IPS-15b (cell line): ENCODE results near the gene GMDS.

ENCODE experiments used
- H3K27me3 ChIP-seq: one replicate; pipeline ENCODE4 v1.6.1; 2013; ENCODE audit warnings: low read length; ENCODE audit not compliant: control insufficient read depth, insufficient read depth
- H3K36me3 ChIP-seq: one replicate; pipeline ENCODE4 v1.6.1; 2013; ENCODE audit warnings: low read length; ENCODE audit not compliant: control insufficient read depth, insufficient read depth
- H3K4me1 ChIP-seq: one replicate; pipeline ENCODE4 v1.6.1; 2013; ENCODE audit warnings: mild to moderate bottlenecking, low read length; ENCODE audit not compliant: control insufficient read depth, insufficient read depth
- H3K4me3 ChIP-seq: one replicate; pipeline ENCODE4 v1.5.1; 2013; ENCODE audit warnings: low read depth, low read length
- H3K9ac ChIP-seq: one replicate; pipeline ENCODE4 v1.6.1; 2013; ENCODE audit warnings: low read depth, mild to moderate bottlenecking, low read length
- H3K9me3 ChIP-seq: one replicate; pipeline ENCODE4 v1.6.1; 2013; ENCODE audit warnings: mild to moderate bottlenecking, low read length; ENCODE audit not compliant: control insufficient read depth, insufficient read depth

GMDS gene

DNA sequence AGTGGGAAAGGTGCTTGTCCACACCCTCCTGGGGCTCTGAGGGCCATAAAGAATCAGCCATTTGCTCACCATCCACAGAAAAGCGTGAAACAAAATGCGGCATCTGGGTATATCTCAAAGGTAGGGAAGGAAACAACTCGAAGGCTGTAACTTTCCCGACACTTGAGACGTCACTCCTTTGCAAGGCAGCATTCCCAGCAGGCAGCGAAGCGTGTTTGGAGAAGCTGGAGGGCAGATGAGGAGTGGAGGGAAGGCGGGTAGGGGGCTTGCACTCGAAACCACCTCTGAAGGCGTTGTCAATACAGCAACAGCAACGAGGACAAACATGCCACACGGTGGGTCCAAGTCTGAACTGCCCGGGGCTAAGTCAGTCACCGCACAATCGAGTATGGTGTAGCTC lies 537.3 kb downstream of the GMDS start:
- Histone ChIP-seq H3K4me1 (no peaks in the 10 kb centered on the region), H3K36me3 (no peaks in the 10 kb centered on the region), H3K9me3 (no peaks in the 10 kb centered on the region), H3K4me3 (no peak overlapping the region), H3K27me3 (no peaks in the 10 kb centered on the region), H3K9ac (no peak overlapping the region)

DNA sequence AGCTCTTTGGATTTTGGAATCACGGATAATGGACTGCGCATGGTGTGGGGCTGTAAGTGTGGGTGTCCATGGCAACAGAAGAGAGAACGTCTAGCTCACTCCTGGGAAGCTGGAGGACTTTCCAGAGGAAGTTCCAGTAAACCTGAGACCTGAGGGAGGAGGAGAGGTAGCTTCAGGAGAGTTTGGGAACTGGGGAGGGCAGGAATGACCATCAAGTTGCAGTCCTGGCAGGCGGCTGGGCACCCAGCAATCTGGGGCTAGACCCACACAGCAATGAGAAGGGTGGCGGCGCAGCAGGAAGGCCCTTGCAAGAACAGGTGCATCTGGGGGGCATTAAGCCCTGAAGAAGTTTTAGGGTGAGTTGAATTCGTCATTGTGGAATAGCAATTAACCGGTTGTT lies 539.8 kb downstream of the GMDS start:
- Histone ChIP-seq H3K27me3 (no peaks in the 10 kb centered on the region), H3K36me3 (no peaks in the 10 kb centered on the region), H3K4me3 (no peak overlapping the region)

DNA sequence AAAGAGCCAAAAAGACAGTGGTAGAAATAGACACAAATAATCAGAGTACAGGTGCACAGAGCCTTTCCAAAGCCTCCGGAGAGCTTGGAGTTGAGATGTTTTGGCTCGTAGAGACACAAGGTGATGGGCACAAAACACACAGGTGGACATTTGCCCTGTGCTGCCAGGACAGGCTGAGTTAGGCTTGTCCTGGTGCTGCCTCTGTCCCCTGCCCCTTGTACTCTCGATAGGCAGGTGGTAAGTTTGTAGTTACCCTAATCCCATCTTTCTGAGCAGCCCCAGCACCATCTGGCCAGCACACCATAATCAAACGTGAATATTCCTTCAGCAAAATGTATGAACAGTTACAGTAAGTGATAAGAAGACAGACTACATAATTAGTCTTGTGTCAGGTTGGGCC lies 540.2 kb downstream of the GMDS start:
- no peaks in the 10 kb centered on the region for H3K4me1 ChIP-seq
- no peaks in the 10 kb centered on the region for H3K36me3 ChIP-seq
- H3K9ac ChIP-seq = no peak overlapping the region
- no peaks in the 10 kb centered on the region for H3K27me3 ChIP-seq
- H3K9me3 ChIP-seq = no peaks in the 10 kb centered on the region
- H3K4me3 ChIP-seq = no peak overlapping the region

More for the DNA sequence above, 539.8 kb downstream of the GMDS start:
- Histone ChIP-seq H3K4me1 (no peaks in the 10 kb centered on the region), H3K9me3 (no peaks in the 10 kb centered on the region), H3K9ac (no peak overlapping the region)

DNA sequence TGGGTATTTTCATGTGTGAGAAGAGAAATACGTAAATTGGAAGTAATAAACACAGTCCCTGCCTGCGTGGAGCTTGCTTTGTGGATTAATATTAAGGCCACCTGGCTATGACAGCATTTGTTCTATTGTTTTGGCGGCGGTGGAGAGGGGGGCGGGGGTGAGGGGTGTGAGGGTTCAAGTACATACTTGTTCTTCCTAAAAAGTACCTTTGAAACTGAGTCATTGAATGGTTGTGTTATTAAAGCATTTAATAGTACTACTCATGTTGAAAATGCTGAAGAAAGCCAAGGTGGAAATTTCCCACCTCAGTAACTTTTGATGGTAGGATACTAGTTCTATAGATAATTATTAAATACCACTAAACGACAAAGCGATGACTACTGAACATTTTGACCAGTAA lies 540.7 kb downstream of the GMDS start:
- H3K27me3 ChIP-seq = no peaks in the 10 kb centered on the region
- no peaks in the 10 kb centered on the region for H3K36me3 ChIP-seq
- no peak overlapping the region for H3K4me3 ChIP-seq
- no peak overlapping the region for H3K9ac ChIP-seq
- H3K9me3 ChIP-seq = no peaks in the 10 kb centered on the region
- H3K4me1 ChIP-seq = no peaks in the 10 kb centered on the region

DNA sequence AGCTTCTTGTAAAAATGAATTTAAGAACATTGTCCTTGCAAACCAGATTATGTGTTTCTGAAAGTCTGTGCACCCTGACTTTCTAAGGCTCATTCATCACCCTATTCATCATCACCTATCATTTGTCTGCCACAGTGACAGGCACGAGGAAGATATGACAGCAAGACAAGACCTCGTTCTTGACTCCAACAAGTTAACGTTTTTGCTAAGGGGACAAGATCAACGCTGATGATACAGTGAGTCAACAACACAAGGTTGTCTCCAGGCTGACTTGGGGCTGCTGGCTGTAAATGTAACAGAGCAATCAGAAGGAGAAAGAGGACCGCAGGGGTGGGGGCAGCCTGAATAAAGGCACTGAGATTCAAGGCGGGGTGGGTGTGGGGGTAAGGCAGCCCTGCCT lies 541.5 kb downstream of the GMDS start:
- Histone ChIP-seq H3K27me3 (no peaks in the 10 kb centered on the region), H3K4me1 (no peaks in the 10 kb centered on the region), H3K4me3 (no peak overlapping the region), H3K9me3 (no peaks in the 10 kb centered on the region), H3K9ac (no peak overlapping the region), H3K36me3 (no peaks in the 10 kb centered on the region)

DNA sequence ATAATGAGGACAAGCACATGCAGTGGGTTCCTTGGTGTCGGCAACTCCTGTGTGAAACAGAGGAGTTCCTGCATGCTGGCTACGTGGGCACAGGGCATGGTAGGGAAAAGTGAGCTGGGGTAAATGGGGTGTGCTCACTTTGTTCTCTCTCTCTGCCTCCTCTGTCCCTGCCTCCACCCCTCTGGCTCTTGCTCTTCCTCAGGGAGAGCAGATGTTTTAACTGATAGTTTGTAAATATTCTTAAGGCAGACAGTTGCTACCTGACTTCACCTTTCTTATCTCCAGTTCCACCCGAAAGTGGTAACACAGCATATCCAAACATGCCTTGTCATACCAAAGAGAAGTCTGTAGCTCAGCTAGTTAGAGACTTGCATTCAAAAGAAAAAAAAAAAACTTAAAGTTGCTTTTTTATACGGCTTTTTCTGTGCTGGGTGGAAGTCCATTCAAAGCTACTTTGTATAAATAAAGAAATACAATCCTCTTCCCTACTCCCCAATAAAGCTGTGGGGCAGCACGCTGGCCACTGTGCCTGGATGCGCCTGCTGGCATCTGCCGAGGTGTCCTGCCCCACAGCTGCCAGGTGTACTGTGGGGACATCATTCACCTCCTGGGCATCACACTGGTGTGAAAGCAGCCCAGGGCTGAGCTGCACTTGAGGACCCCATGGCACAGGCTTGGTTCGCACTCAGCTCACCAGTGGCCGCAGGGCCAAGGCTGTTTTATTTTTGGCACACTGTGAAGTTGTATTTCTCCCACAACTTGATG lies 542.1 kb downstream of the GMDS start:
- Histone ChIP-seq H3K9me3 (no peaks in the 10 kb centered on the region), H3K36me3 (no peaks in the 10 kb centered on the region), H3K27me3 (no peaks in the 10 kb centered on the region), H3K4me1 (no peaks in the 10 kb centered on the region), H3K4me3 (no peak overlapping the region), H3K9ac (no peak overlapping the region)

DNA sequence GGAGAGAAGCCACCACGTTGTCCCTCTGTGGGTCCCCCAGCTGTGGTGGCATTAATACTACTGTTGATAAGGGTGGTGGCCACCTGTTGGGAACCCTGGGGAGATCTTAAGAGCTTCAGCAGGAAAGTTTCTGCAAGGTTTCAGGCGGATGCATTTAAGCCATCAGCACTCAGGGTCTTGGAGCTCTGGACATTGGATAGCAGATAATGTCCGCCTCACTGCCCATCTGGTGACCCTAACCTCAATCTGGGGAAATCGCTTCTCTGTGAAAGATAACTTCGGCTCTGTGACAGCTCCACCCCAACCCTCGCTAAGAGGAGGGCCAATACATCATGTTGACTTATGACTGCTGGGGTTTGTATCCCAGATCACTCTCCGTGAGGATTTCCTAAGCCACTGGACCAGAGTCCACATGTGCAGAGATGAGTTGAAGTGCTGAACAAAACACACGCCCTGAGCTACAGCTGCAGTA lies 542.8 kb downstream of the GMDS start:
- Histone ChIP-seq H3K9ac (no peak overlapping the region), H3K4me3 (no peak overlapping the region), H3K9me3 (no peaks in the 10 kb centered on the region), H3K36me3 (no peaks in the 10 kb centered on the region), H3K27me3 (no peaks in the 10 kb centered on the region), H3K4me1 (no peaks in the 10 kb centered on the region)

DNA sequence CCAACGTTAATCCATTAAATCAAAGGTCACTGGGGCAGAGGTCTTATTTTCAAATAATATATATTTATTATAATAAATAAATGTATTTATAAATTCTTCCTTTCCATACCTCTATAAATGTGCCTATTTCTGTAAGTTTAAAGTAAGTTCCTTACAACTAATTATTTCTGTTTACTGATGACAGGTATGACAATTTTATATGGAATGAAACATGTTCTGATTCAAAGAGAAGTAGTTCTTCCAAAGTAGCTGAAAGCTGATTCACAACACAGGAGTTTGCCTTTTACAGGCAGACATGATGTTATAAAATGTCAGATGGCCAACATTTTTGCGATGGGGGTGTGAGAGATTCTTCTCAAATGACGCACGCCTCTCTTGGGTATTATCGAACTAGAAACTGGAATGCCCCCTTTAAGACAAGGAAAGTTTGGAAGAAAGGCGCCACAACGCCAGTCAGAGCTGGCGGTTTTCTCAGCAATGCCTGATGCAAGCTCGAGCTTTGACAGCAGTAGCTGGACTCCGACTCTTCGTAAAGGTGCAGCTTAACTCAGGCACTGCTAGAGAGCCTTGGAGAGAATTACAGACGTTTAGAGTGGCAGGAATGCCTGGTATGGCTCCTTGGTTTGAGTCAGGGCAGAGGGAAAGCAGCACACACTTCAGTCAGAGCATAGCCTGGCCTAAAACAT lies 543.6 kb downstream of the GMDS start:
- no peaks in the 10 kb centered on the region for H3K36me3 ChIP-seq
- no peaks in the 10 kb centered on the region for H3K4me1 ChIP-seq
- no peak overlapping the region for H3K9ac ChIP-seq
- no peaks in the 10 kb centered on the region for H3K9me3 ChIP-seq
- H3K4me3 ChIP-seq = no peak overlapping the region
- H3K27me3 ChIP-seq = no peaks in the 10 kb centered on the region

DNA sequence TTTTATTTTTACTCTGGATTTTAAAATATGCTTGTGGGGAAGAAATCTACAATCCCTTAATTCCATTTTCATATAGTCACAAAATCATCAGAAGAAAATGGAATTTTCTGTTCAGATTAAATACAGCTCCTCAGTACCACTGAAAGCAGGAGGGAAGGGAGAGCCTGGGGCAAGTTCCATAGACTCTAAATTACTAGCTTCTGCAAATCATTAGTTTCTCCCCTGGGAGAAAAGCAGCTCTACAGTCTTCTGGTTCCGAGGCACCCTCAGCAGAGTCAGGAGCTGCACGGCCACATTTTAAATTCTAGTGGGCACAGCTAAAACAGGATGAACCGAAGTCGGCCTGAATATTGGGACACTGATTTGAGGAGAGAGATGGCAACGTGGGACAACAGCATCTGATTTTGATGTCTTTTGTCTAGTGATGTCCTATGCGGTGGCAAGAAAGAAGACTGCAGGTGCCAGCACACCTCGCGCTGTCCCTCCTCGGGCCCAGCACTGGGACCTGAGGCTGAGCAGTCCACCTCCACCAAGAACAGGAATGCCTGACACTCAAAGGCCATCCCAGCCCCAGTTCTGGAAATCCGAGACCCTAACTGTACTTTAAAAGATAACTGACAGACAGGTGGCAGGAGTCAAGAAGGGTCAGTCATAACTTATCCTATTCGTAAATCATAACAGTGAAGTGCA lies 545.0 kb downstream of the GMDS start:
- H3K9me3 ChIP-seq = no peaks in the 10 kb centered on the region
- no peak overlapping the region for H3K4me3 ChIP-seq
- no peaks in the 10 kb centered on the region for H3K4me1 ChIP-seq
- H3K9ac ChIP-seq = no peak overlapping the region
- no peaks in the 10 kb centered on the region for H3K27me3 ChIP-seq
- H3K36me3 ChIP-seq = no peaks in the 10 kb centered on the region

DNA sequence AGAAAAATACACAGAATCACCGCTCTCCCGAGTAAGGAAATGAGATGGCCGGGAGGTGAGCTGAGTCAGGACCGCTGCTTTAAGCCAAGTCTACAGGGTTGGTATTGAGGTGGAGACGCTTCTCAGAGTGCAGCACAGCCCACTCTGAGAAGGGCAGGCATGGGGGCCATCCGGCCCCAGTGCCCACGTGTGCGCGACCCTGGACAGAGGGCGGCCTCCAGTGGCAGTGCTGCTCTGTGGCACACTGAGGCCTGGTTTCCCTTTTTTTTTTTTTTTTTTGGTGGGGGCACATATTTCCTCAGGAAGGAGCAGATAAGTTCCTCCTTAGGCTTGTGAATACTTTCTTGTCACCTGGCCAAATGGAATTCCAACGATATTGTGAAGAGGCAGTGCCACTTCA lies 546.9 kb downstream of the GMDS start:
- no peak overlapping the region for H3K9ac ChIP-seq
- no peaks in the 10 kb centered on the region for H3K27me3 ChIP-seq
- H3K4me1 ChIP-seq = no peaks in the 10 kb centered on the region
- no peak overlapping the region for H3K4me3 ChIP-seq
- no peaks in the 10 kb centered on the region for H3K9me3 ChIP-seq
- H3K36me3 ChIP-seq = no peaks in the 10 kb centered on the region

DNA sequence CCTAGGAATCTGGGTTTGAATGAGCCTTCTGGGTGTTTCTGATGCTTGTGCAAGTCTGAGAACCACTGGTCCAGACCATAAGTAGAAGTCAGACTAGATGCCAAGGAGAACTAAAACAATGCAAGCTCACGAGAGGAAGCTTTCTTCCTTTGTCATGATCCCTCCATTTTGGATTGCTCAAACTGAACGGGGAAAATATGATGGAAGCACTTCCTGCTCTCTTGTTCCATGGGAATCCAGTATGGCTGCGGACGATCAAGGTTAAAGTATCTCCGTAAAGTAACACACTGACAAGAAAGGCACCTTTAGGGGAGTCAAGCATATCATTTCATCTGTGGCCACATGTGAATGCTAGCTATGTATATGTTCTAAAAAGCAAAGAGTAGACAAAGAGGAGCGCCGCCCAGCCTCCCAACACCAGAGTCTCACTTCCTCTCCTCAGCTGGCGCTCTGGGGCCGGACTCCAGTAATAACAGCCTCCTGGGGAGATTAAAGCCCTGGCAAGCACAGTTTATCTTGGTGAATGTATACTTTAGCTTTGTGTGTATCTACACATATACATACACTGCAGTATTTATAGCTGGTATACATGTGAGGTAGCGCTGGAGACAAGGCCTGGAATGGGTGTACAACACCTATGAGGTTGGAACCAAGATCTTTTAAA lies 547.6 kb downstream of the GMDS start:
- H3K4me1 ChIP-seq = no peaks in the 10 kb centered on the region
- no peaks in the 10 kb centered on the region for H3K27me3 ChIP-seq
- H3K9me3 ChIP-seq = no peaks in the 10 kb centered on the region
- no peak overlapping the region for H3K9ac ChIP-seq
- H3K36me3 ChIP-seq = no peaks in the 10 kb centered on the region
- no peak overlapping the region for H3K4me3 ChIP-seq
